LNCaP clone FGC (cell line): ENCODE measurements around the gene INPP4B.

Experiments used
- DNase-seq: peaks from one replicate; pipeline ENCODE4 v3.0.0-alpha.2; 2011; ENCODE audit warnings: low read depth
- H3K4me3 ChIP-seq: 2 replicates; pipeline ENCODE4 v1.5.1; 2011; ENCODE audit warnings: mild to moderate bottlenecking, low read depth, low read length, control low read depth
- CTCF ChIP-seq: IDR thresholded peaks from 2 replicates; pipeline ENCODE4 v1.5.1; 2012; ENCODE audit warnings: mild to moderate bottlenecking; ENCODE audit not compliant: control insufficient read depth, insufficient read depth; ENCODE audit errors: extremely low read depth

The INPP4B gene

GRCh38 chr4:142226014-142226413 lies 620.1 kb downstream of the INPP4B start:
- no peak for TF ChIP-seq CTCF
- DNase-seq: peak; percentile 76
- H3K4me3 ChIP-seq: no peak overlapping the region

GRCh38 chr4:142222127-142222526 lies 624.0 kb downstream of the INPP4B start:
- no peak for TF ChIP-seq CTCF
- no peak overlapping the region for H3K4me3 ChIP-seq
- DNase-seq: no peak

GRCh38 chr4:142218726-142219125 lies 627.4 kb downstream of the INPP4B start:
- no peak overlapping the region for H3K4me3 ChIP-seq
- no peak for DNase-seq
- TF ChIP-seq CTCF: no peak

- DNase-seq: no peak
- H3K4me3 ChIP-seq: no peak overlapping the region
- no peak for TF ChIP-seq CTCF
Measured at GRCh38 chr4:142211444-142211843, 634.7 kb downstream of the INPP4B start.

- TF ChIP-seq CTCF: no peak
- H3K4me3 ChIP-seq: no peak overlapping the region
- no peak for DNase-seq
Measured at GRCh38 chr4:142203505-142203904, 642.6 kb downstream of the INPP4B start.

- no peak for TF ChIP-seq CTCF
- no peak overlapping the region for H3K4me3 ChIP-seq
- DNase-seq: no peak
Measured at GRCh38 chr4:142202404-142203332, 643.4 kb downstream of the INPP4B start.
